CD14-positive monocyte (primary cell): ENCODE data around the gene GALNT15. TPM values are rescaled to one million over a fixed set of nuclear protein-coding genes. Genes with fewer than 3 reads are reported as not detected.

Experiments used
- DNase-seq, 3 donors: peaks; one replicate each; pipeline ENCODE4 v3.0.0-alpha.2; 2011 to 2022
- H2AFZ ChIP-seq: 2 replicates; pipeline ENCODE4 v1.6.0; 2012; ENCODE audit warnings: mild to moderate bottlenecking, low read depth, low read length, inconsistent platforms; ENCODE audit not compliant: insufficient read depth, poor library complexity, severe bottlenecking
- H3K27ac ChIP-seq, 2 donors: 1 replicate in 1 of 2; 2 replicates in 1 of 2; pipeline ENCODE4 v1.5.1; 2012 to 2013; ENCODE audit warnings: low read length in 2 of 2, control low read depth in 1 of 2, inconsistent platforms in 1 of 2, low read depth in 1 of 2, mild to moderate bottlenecking in 1 of 2
- H3K27me3 ChIP-seq, 2 donors: one replicate each; pipeline versions ENCODE4 v1.6.0 to v1.6.1; 2011 to 2013; ENCODE audit warnings: low read length in 2 of 2; ENCODE audit not compliant: control insufficient read depth in 2 of 2, insufficient read depth in 2 of 2
- H3K36me3 ChIP-seq, 2 donors: replicated peaks in 1 of 2; 1 replicate in 1 of 2; 2 replicates in 1 of 2; pipeline versions ENCODE4 v1.5.1 to v1.6.1; 2012 to 2013; ENCODE audit warnings: low read length in 2 of 2, control low read depth in 1 of 2, inconsistent platforms in 1 of 2, mild to moderate bottlenecking in 1 of 2; ENCODE audit not compliant: insufficient read depth in 2 of 2, control insufficient read depth in 1 of 2
- H3K4me1 ChIP-seq, 2 donors: 1 replicate in 1 of 2; 2 replicates in 1 of 2; pipeline versions ENCODE4 v1.5.1 to v1.6.1; 2012 to 2013; ENCODE audit warnings: low read length in 2 of 2, control low read depth in 1 of 2, inconsistent platforms in 1 of 2, mild to moderate bottlenecking in 1 of 2, moderate library complexity in 1 of 2; ENCODE audit not compliant: insufficient read depth in 2 of 2, control insufficient read depth in 1 of 2
- H3K4me2 ChIP-seq: replicated peaks from 2 replicates; pipeline ENCODE3; 2012; ENCODE audit warnings: low read length, moderate library complexity, mild to moderate bottlenecking; ENCODE audit not compliant: poor library complexity, severe bottlenecking; ENCODE audit errors: extremely low read depth
- H3K4me3 ChIP-seq, 3 experiments: fragments of 200-600 bp in 1 of 3; sonication (generic) in 1 of 3; replicated peaks in 1 of 3; 1 replicate in 2 of 3; 2 replicates in 1 of 3; pipeline ENCODE4 v1.5.1; 2011 to 2013; ENCODE audit warnings: low read length in 3 of 3, mild to moderate bottlenecking in 3 of 3, control low read depth in 2 of 3, low read depth in 2 of 3, inconsistent platforms in 1 of 3, moderate library complexity in 1 of 3
- H3K79me2 ChIP-seq: 2 replicates; pipeline ENCODE4 v1.6.0; 2012; ENCODE audit warnings: mild to moderate bottlenecking, control low read depth, inconsistent platforms, low read length, moderate library complexity; ENCODE audit not compliant: insufficient read depth
- H3K9ac ChIP-seq: 2 replicates; pipeline ENCODE4 v1.6.0; 2017; ENCODE audit warnings: low read length, mild to moderate bottlenecking; ENCODE audit not compliant: insufficient read depth, poor library complexity, severe bottlenecking
- H3K9me3 ChIP-seq, 2 donors: replicated peaks in 1 of 2; 1 replicate in 1 of 2; 2 replicates in 1 of 2; pipeline versions ENCODE4 v1.5.1 to v1.6.1; 2012 to 2013; ENCODE audit warnings: low read length in 2 of 2, control low read depth in 1 of 2; ENCODE audit not compliant: control insufficient read depth in 1 of 2, insufficient read depth in 1 of 2
- H4K20me1 ChIP-seq: 2 replicates; pipeline ENCODE4 v1.6.0; 2012; ENCODE audit warnings: mild to moderate bottlenecking, low read length, control low read depth, moderate library complexity; ENCODE audit not compliant: insufficient read depth
- H3K27ac Mint-ChIP-seq, 7 donors: one replicate each; pipeline ENCODE4 v1.8.0; 2020; ENCODE audit warnings: mild to moderate bottlenecking in 7 of 7, mixed read lengths in 7 of 7, moderate library complexity in 6 of 7, inconsistent platforms in 2 of 7
- H3K27me3 Mint-ChIP-seq, 3 donors: one replicate each; pipeline ENCODE4 v1.8.0; 2021 to 2022; ENCODE audit warnings: low read depth in 3 of 3, mild to moderate bottlenecking in 3 of 3, mixed read lengths in 3 of 3, moderate library complexity in 3 of 3, inconsistent platforms in 1 of 3
- H3K36me3 Mint-ChIP-seq, 2 donors: one replicate each; pipeline ENCODE4 v1.8.0; 2020; ENCODE audit warnings: mixed read lengths in 2 of 2, inconsistent platforms in 1 of 2, mild to moderate bottlenecking in 1 of 2
- H3K4me1 Mint-ChIP-seq: one replicate; pipeline ENCODE4 v1.8.0; 2020; ENCODE audit warnings: mild to moderate bottlenecking, mixed read lengths
- H3K4me3 Mint-ChIP-seq, 2 donors: one replicate each; pipeline ENCODE4 v1.8.0; 2020; ENCODE audit warnings: mild to moderate bottlenecking in 2 of 2, mixed read lengths in 2 of 2, moderate library complexity in 1 of 2
- H3K9me3 Mint-ChIP-seq, 7 donors: one replicate each; pipeline ENCODE4 v1.8.0; 2020 to 2022; ENCODE audit warnings: mixed read lengths in 7 of 7, mild to moderate bottlenecking in 6 of 7, moderate library complexity in 6 of 7, inconsistent platforms in 2 of 7
- WGBS: methylation state at CpG from one replicate; pipeline ENCODE4 v1.1.5; 2013; ENCODE audit warnings: missing lambda C conversion rate; ENCODE audit not compliant: insufficient coverage; 5-methylcytosine and 5-hydroxymethylcytosine counted together
- intact Hi-C, 2 donors: fragments of 100-400 bp; cut with micrococcal nuclease; formaldehyde crosslinking; loops; one replicate each; pipeline versions ENCODE4 v1.15.0 to v1.15.1; 2023
- polyA plus RNA-seq, 3 donors: library from polyadenylated mRNA; depleted of rRNA in 1 of 3; unstranded in 2 of 3; stranded (reverse) in 1 of 3; fragments of 300-500 nt in 2 of 3; fragments of >200 nt in 1 of 3; fragmentation: Illumina TruSeq in 2 of 3; gene quantifications; 1 replicate in 2 of 3; 2 replicates in 1 of 3; pipeline ENCODE4 v1.2.3, GENCODE V29; 2012 to 2021
- TF ChIP-seq, protein P1 (sequence below): fragments of 200-600 bp; IDR thresholded peaks from one replicate; pipeline ENCODE4 v1.8.0; 2022; ENCODE audit warnings: antibody characterized with exemption, mild to moderate bottlenecking

GALNT15 gene
- polyA plus RNA-seq, 3 donors = not detected

DNA sequence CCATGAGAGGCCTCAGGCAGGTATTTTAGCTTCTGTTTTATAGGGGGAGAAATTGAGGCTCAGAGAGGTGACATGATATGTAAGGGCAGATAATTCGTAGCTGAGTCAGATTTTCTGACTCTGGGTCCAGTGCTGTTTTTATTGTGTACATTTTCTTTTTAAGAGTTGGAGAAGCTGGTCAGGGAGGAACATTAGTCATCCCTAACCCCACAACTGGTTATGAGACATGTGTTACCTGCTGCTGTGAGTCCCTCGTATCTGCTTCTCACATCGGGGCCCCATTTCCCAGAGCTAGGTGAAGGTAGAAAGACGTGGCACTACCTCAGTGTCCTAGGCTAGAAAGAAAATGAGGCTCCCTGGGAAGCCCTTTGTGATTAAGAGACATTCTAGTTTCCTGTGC lies 28.6 kb downstream of the GALNT15 start:
- no peak overlapping the region for H2AFZ ChIP-seq
- no peaks in the 10 kb centered on the region for H3K9me3 Mint-ChIP-seq
- TF ChIP-seq, protein P1, sequence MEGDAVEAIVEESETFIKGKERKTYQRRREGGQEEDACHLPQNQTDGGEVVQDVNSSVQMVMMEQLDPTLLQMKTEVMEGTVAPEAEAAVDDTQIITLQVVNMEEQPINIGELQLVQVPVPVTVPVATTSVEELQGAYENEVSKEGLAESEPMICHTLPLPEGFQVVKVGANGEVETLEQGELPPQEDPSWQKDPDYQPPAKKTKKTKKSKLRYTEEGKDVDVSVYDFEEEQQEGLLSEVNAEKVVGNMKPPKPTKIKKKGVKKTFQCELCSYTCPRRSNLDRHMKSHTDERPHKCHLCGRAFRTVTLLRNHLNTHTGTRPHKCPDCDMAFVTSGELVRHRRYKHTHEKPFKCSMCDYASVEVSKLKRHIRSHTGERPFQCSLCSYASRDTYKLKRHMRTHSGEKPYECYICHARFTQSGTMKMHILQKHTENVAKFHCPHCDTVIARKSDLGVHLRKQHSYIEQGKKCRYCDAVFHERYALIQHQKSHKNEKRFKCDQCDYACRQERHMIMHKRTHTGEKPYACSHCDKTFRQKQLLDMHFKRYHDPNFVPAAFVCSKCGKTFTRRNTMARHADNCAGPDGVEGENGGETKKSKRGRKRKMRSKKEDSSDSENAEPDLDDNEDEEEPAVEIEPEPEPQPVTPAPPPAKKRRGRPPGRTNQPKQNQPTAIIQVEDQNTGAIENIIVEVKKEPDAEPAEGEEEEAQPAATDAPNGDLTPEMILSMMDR = no peak
- no peaks in the 10 kb centered on the region for H3K36me3 ChIP-seq
- no peaks in the 10 kb centered on the region for H3K79me2 ChIP-seq
- DNase-seq = no peak
- H3K27me3 ChIP-seq = no peaks in the 10 kb centered on the region
- H3K27me3 Mint-ChIP-seq = peaks cover 0 to 7% (median 7%) of the 10 kb centered on the region in 3 donors
- no peak overlapping the region for H3K4me3 ChIP-seq
- H3K4me1 Mint-ChIP-seq = no peaks in the 10 kb centered on the region
- H3K4me3 Mint-ChIP-seq = no peak overlapping the region
- H3K9ac ChIP-seq = no peak overlapping the region
- no peak overlapping the region for H3K4me2 ChIP-seq
- no peaks in the 10 kb centered on the region for H3K36me3 Mint-ChIP-seq
- no peaks in the 10 kb centered on the region for H3K9me3 ChIP-seq
- H3K27ac Mint-ChIP-seq = no peak overlapping the region
- no peak overlapping the region for H3K27ac ChIP-seq
- intact Hi-C loops = no loop called here
- no peaks in the 10 kb centered on the region for H4K20me1 ChIP-seq
- H3K4me1 ChIP-seq = no peaks in the 10 kb centered on the region
- 87% methylated on average over 3 of the region's 4 CpGs for WGBS

DNA sequence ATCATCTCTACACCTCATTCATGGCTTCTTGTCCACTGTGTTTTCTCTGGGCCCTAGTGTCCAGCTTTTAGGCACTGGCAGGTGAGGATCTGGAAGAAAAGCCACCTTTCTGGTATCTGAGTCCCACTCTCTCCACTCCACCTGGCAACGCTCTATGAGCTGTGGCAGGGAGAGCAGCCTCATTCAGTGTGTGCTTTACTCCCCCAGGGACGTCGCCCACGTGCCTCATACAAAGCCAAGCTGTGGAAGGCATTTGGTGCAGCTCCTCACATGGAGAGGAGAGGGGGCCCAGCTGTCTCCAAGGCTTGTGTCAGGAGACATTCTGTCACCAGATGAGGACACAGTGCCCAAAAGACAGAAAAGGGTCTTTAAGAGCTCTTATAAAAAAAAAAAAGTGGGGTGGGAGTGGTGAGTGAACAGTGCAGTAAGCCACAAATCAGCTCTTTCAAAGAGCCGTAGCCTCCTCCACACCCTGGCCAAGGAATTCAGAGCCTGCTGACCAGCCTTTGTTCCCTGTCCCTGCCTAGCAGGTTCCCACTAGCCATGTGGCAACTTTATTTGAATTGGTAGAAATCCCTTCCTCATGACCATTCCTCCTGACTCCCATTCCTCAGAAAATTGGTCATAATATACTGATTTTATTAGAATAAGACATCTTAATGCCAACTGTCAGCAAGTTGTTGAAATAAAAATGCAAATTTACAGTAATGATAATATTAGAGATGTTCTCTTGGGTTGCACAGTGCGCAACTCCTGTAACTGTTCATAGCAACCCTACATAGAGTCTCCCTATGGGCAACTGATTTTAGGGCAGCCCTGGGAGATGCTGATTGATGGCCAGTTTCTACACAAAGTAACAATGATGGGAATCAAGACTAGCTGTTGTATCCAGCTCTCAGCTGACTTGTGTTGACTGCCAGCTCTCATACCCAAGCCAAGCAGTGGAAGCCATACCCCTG lies 29.5 kb downstream of the GALNT15 start:
- Histone ChIP-seq H3K79me2 (no peaks in the 10 kb centered on the region), H3K36me3 (no peaks in the 10 kb centered on the region), H3K9me3 (no peaks in the 10 kb centered on the region), H3K4me1 (no peaks in the 10 kb centered on the region), H3K27me3 (no peaks in the 10 kb centered on the region), H3K4me3 (no peak overlapping the region), H3K9ac (no peak overlapping the region), H4K20me1 (no peaks in the 10 kb centered on the region), H3K27ac (no peak overlapping the region), H3K4me2 (no peak overlapping the region), H2AFZ (no peak overlapping the region)
- H3K4me1 Mint-ChIP-seq = no peaks in the 10 kb centered on the region
- no peak overlapping the region for H3K27ac Mint-ChIP-seq
- H3K27me3 Mint-ChIP-seq = peaks cover 0 to 7% (median 7%) of the 10 kb centered on the region in 3 donors
- H3K36me3 Mint-ChIP-seq = no peaks in the 10 kb centered on the region
- no peak for DNase-seq
- H3K4me3 Mint-ChIP-seq = no peak overlapping the region
- WGBS = 90% methylated on average over 3 of the region's 6 CpGs
- intact Hi-C loops = no loop called here
- TF ChIP-seq, protein P1 = no peak
- no peaks in the 10 kb centered on the region for H3K9me3 Mint-ChIP-seq
